H9 (cell line): Measurements from ENCODE around the gene SGSM2. TPM values are rescaled to one million over a fixed set of nuclear protein-coding genes. Genes with fewer than 3 reads are reported as not detected.
A peak's percentile ranks its signal among the peaks of the same experiment; 100 is the strongest.

Experiments
- DNase-seq: peaks from one replicate; pipeline ENCODE4 v3.0.0-alpha.2; 2017
- H2AFZ ChIP-seq: one replicate; pipeline ENCODE4 v1.6.1; 2013; ENCODE audit warnings: mild to moderate bottlenecking, low read length, control low read depth, moderate library complexity
- H2AK5ac ChIP-seq: 2 replicates; pipeline ENCODE4 v1.6.1; 2013; ENCODE audit warnings: low read length, control low read depth, mixed read lengths; ENCODE audit not compliant: insufficient read length
- H2BK120ac ChIP-seq: one replicate; pipeline ENCODE4 v1.6.1; 2013; ENCODE audit warnings: low read depth, mild to moderate bottlenecking, low read length, control low read depth, inconsistent platforms; ENCODE audit not compliant: poor library complexity, severe bottlenecking
- H2BK12ac ChIP-seq: 2 replicates; pipeline ENCODE4 v1.6.1; 2013; ENCODE audit warnings: low read length, control low read depth, mixed read lengths, low read depth; ENCODE audit not compliant: insufficient read length
- H2BK15ac ChIP-seq: 2 replicates; pipeline ENCODE4 v1.6.1; 2013; ENCODE audit warnings: low read depth, low read length, control low read depth
- H2BK20ac ChIP-seq: one replicate; pipeline ENCODE4 v1.6.1; 2013; ENCODE audit warnings: low read depth, mild to moderate bottlenecking, low read length, control low read depth, inconsistent platforms; ENCODE audit not compliant: poor library complexity, severe bottlenecking
- H2BK5ac ChIP-seq: 2 replicates; pipeline ENCODE4 v1.6.1; 2013; ENCODE audit warnings: low read length, control low read depth, mixed read lengths; ENCODE audit not compliant: insufficient read length
- H3K14ac ChIP-seq: 2 replicates; pipeline ENCODE4 v1.6.1; 2013; ENCODE audit warnings: low read length, control low read depth; ENCODE audit not compliant: insufficient read depth
- H3K18ac ChIP-seq: 2 replicates; pipeline ENCODE4 v1.6.1; 2013; ENCODE audit warnings: low read depth, mild to moderate bottlenecking, mixed read lengths, low read length, control low read depth; ENCODE audit not compliant: insufficient read length
- H3K23ac ChIP-seq: 2 replicates; pipeline ENCODE4 v1.6.1; 2013; ENCODE audit warnings: low read length, control low read depth, mixed read lengths, low read depth; ENCODE audit not compliant: insufficient read length
- H3K23me2 ChIP-seq: 2 replicates; pipeline ENCODE4 v1.6.1; 2013; ENCODE audit warnings: low read depth, mild to moderate bottlenecking, mixed read lengths, low read length, control low read depth; ENCODE audit not compliant: insufficient read length, poor library complexity, severe bottlenecking
- H3K27ac ChIP-seq: 2 replicates; pipeline ENCODE4 v1.5.1; 2013; ENCODE audit warnings: low read length, control low read depth, mixed read lengths, low read depth; ENCODE audit not compliant: insufficient read length
- H3K27me3 ChIP-seq: 2 replicates; pipeline ENCODE4 v1.6.1; 2013; ENCODE audit warnings: low read length, control low read depth, inconsistent platforms; ENCODE audit not compliant: insufficient read depth
- H3K4ac ChIP-seq: 2 replicates; pipeline ENCODE4 v1.6.1; 2013; ENCODE audit warnings: low read depth, mild to moderate bottlenecking, control low read depth, inconsistent platforms, low read length, moderate library complexity
- H3K4me1 ChIP-seq: 2 replicates; pipeline ENCODE4 v1.6.1; 2013; ENCODE audit warnings: low read length, control low read depth, inconsistent platforms; ENCODE audit not compliant: insufficient read depth
- H3K4me2 ChIP-seq: 2 replicates; pipeline ENCODE4 v1.6.1; 2013; ENCODE audit warnings: low read length, control low read depth, mixed read lengths; ENCODE audit not compliant: insufficient read length, insufficient read depth
- H3K56ac ChIP-seq: 2 replicates; pipeline ENCODE4 v1.6.1; 2013; ENCODE audit warnings: low read depth, mild to moderate bottlenecking, mixed read lengths, low read length, control low read depth; ENCODE audit not compliant: insufficient read length
- H3K79me1 ChIP-seq: 2 replicates; pipeline ENCODE4 v1.6.1; 2013; ENCODE audit warnings: low read depth, mild to moderate bottlenecking, moderate library complexity, low read length, control low read depth, inconsistent platforms; ENCODE audit not compliant: insufficient read depth, poor library complexity, severe bottlenecking
- H3K79me2 ChIP-seq: 2 replicates; pipeline ENCODE4 v1.6.1; 2013; ENCODE audit warnings: low read length, control low read depth, inconsistent platforms; ENCODE audit not compliant: insufficient read depth
- H3K9ac ChIP-seq: 2 replicates; pipeline ENCODE4 v1.6.1; 2013; ENCODE audit warnings: low read length, control low read depth, mixed read lengths; ENCODE audit not compliant: insufficient read length; ENCODE audit errors: extremely low read depth
- H3K9me3 ChIP-seq: one replicate; pipeline ENCODE4 v1.6.1; 2013; ENCODE audit warnings: low read depth, low read length, inconsistent platforms; ENCODE audit not compliant: control insufficient read depth
- H3T11ph ChIP-seq: one replicate; pipeline ENCODE4 v1.6.1; 2013; ENCODE audit warnings: mild to moderate bottlenecking, low read length, control low read depth, inconsistent platforms
- H4K20me1 ChIP-seq: one replicate; pipeline ENCODE4 v1.6.1; 2013; ENCODE audit not compliant: control insufficient read depth, insufficient read length, insufficient read depth
- H4K5ac ChIP-seq: 2 replicates; pipeline ENCODE4 v1.6.1; 2013; ENCODE audit warnings: low read depth, mild to moderate bottlenecking, mixed read lengths, low read length, control low read depth; ENCODE audit not compliant: insufficient read length
- H4K8ac ChIP-seq: replicated peaks from 2 replicates; pipeline ENCODE4 v1.6.1; 2013; ENCODE audit warnings: low read length, control low read depth, mixed read lengths, low read depth; ENCODE audit not compliant: insufficient read length
- H4K91ac ChIP-seq: 2 replicates; pipeline ENCODE4 v1.6.1; 2013; ENCODE audit warnings: low read depth, mild to moderate bottlenecking, moderate library complexity, mixed read lengths, low read length, control low read depth; ENCODE audit not compliant: insufficient read length
- H3K27ac Mint-ChIP-seq, 3 experiments: 2 replicates in 2 of 3; 3 replicates in 1 of 3; pipeline ENCODE4 v1.8.0; 2020 to 2021; ENCODE audit warnings: mixed read lengths in 3 of 3, mild to moderate bottlenecking in 1 of 3, moderate library complexity in 1 of 3
- H3K27me3 Mint-ChIP-seq: 2 replicates; pipeline ENCODE4 v1.8.0; 2021; ENCODE audit warnings: low read depth, mild to moderate bottlenecking, moderate library complexity, mixed read lengths
- H3K36me3 Mint-ChIP-seq, 3 experiments: 2 replicates in 2 of 3; 3 replicates in 1 of 3; pipeline ENCODE4 v1.8.0; 2020 to 2021; ENCODE audit warnings: low read depth in 3 of 3, mixed read lengths in 3 of 3; ENCODE audit not compliant: insufficient read depth in 1 of 3
- H3K4me1 Mint-ChIP-seq, 2 experiments: 2 replicates each; pipeline ENCODE4 v1.8.0; 2020; ENCODE audit warnings: mixed read lengths in 2 of 2
- H3K4me3 Mint-ChIP-seq, 2 experiments: 2 replicates in 1 of 2; 3 replicates in 1 of 2; pipeline ENCODE4 v1.8.0; 2020 to 2021; ENCODE audit warnings: mild to moderate bottlenecking in 2 of 2, mixed read lengths in 2 of 2, moderate library complexity in 1 of 2
- H3K9me3 Mint-ChIP-seq, 2 experiments: 2 replicates in 1 of 2; 3 replicates in 1 of 2; pipeline ENCODE4 v1.8.0; 2020; ENCODE audit warnings: mild to moderate bottlenecking in 2 of 2, mixed read lengths in 2 of 2, moderate library complexity in 1 of 2
- CTCF ChIP-seq: fragments of 200-600 bp; sonication (generic); conservative IDR thresholded peaks from 3 replicates; pipeline ENCODE4 v1.8.0; 2021; ENCODE audit warnings: antibody characterized with exemption, mild to moderate bottlenecking
- WGBS: extraction: QIAGEN DNeasy Blood & Tissue Kit; methylation state at CpG from one replicate; pipeline ENCODE4 v1.1.7; 2013; ENCODE audit warnings: missing lambda C conversion rate, low lambda C conversion rate, mixed read lengths; ENCODE audit not compliant: insufficient read length; ENCODE audit errors: extremely low coverage; 5-methylcytosine and 5-hydroxymethylcytosine counted together
- total RNA-seq: library from RNA; stranded (reverse); gene quantifications from 2 replicates; pipeline ENCODE4 v1.2.1, GENCODE V29; 2021

Gene SGSM2
- total RNA-seq, 1 experiment from 2014 or later, result 45.6 TPM

GRCh38 chr17:2396192-2396567, 58.9 kb downstream of the SGSM2 start:
- Histone ChIP-seq H3K4ac (no peak overlapping the region), H3K4me2 (peak overlapping the region; percentile 28), H2AFZ (no peak overlapping the region), H4K91ac (no peak overlapping the region), H2BK20ac (no peak overlapping the region), H3K18ac (no peak overlapping the region), H3K9ac (no peak overlapping the region), H4K20me1 (no peaks in the 10 kb centered on the region), H2AK5ac (no peak overlapping the region), H3K79me1 (no peaks in the 10 kb centered on the region), H3K23ac (no peak overlapping the region), H3T11ph (no peak overlapping the region), H4K5ac (no peak overlapping the region), H3K27ac (no peak overlapping the region), H2BK120ac (no peak overlapping the region), H2BK15ac (no peak overlapping the region), H3K56ac (no peak overlapping the region), H3K79me2 (peaks cover 2% of the 10 kb centered on the region; the same call in 1 of the 2 replicates), H3K14ac (no peak overlapping the region), H2BK12ac (no peak overlapping the region), H4K8ac (no peak overlapping the region), H3K27me3 (no peaks in the 10 kb centered on the region), H2BK5ac (no peak overlapping the region), H3K23me2 (peaks cover 17% of the 10 kb centered on the region), H3K9me3 (no peaks in the 10 kb centered on the region), H3K4me1 (peaks cover 11% of the 10 kb centered on the region; the same call in 1 of the 2 replicates)
- no peaks in the 10 kb centered on the region; a peak in 2 of 5 replicates for H3K9me3 Mint-ChIP-seq
- H3K4me3 Mint-ChIP-seq, result peak overlapping the region; percentile 45 to 76
- DNase-seq, result no peak
- peak overlapping the region in 2 of 3 experiments; percentile 66 to 86; a peak in 5 of 7 replicates for H3K27ac Mint-ChIP-seq
- no peak for TF ChIP-seq CTCF
- no CpG with 5 or more reads among the region's 7 CpGs for WGBS
- peaks cover 0 to 4% (median 4%) of the 10 kb centered on the region in 3 experiments; a peak in 2 of 7 replicates for H3K36me3 Mint-ChIP-seq
- peaks cover 38 to 54% of the 10 kb centered on the region in 2 experiments for H3K4me1 Mint-ChIP-seq
- H3K27me3 Mint-ChIP-seq, result peaks cover 1% of the 10 kb centered on the region; the same call in 1 of the 2 replicates
